Measurements from ENCODE around the gene LIPC. TPM values are rescaled to one million over a fixed set of nuclear protein-coding genes. Genes with fewer than 3 reads are reported as not detected.
A peak's percentile ranks its signal among the peaks of the same experiment; 100 is the strongest.

LIPC gene
- total RNA-seq, 1 donor from 2014 or later = 0.64 TPM

- intact Hi-C loops (cut with DNase I) = no loop called here
These were observed 88.7 kb downstream of the LIPC start for GRCh38 chr15:58520464-58520863.

GRCh38 chr15:58520936-58521292 is 89.1 kb downstream of the LIPC start:
- Histone ChIP-seq H3K27ac (no peak overlapping the region), H3K36me3 (no peaks in the 10 kb centered on the region), H3K4me3 (no peak overlapping the region), H3K4me1 (peaks cover 25% of the 10 kb centered on the region), H3K9me3 (no peaks in the 10 kb centered on the region), H3K27me3 (no peaks in the 10 kb centered on the region)
- ATAC-seq (no peak), DNase-seq (no peak)
- intact Hi-C loops (cut with DNase I) = no loop called here
- no peak for TF ChIP-seq CTCF (IDR thresholded peaks at IDR 0.05)

More at GRCh38 chr15:58520464-58520863, 88.7 kb downstream of the LIPC start:
- no peaks in the 10 kb centered on the region for H3K27me3 ChIP-seq
- DNase-seq = no peak
- H3K9me3 ChIP-seq = no peaks in the 10 kb centered on the region
- peaks cover 21% of the 10 kb centered on the region for H3K4me1 ChIP-seq
- H3K4me3 ChIP-seq = no peak overlapping the region
- no peaks in the 10 kb centered on the region for H3K36me3 ChIP-seq
- H3K27ac ChIP-seq = no peak overlapping the region
- no peak for ATAC-seq
- TF ChIP-seq CTCF (IDR thresholded peaks at IDR 0.05) = no peak

DNA sequence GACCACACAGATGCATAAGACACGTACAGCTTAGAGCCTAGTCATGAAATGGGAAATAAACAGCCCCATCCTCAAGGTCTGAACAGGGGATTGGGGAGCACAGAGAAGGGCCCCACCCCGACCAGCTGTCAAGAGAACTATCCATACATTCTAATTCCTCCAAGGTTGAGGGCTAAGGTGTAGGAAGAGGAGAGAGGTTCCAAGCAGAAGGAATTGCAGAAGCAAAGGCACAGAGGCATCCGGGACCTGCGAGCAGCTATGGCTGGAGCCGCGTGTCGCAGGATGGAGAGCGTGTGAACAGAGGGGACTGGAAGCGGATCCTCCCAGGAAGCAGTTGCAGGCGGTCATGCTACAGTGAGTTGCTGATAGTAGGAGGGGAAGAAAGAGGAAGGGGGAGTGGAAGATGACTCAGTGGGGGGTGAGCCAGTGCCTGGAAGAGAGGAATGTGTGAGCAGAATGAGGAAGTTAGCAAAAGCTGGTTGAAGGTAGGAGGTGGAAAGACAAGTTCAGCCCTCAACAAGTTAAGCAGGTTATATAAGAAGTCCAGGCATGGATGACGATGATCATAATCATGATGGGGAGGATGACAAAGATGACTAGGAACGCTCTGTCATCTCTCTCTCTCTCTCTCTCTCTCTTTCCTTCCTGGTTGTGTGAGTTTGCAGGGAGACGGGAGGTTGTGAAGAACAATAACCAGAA is 89.7 kb downstream of the LIPC start:
- Histone ChIP-seq H3K36me3 (no peaks in the 10 kb centered on the region), H3K4me3 (no peak overlapping the region), H3K4me1 (peaks cover 25% of the 10 kb centered on the region), H3K27me3 (no peaks in the 10 kb centered on the region), H3K9me3 (no peaks in the 10 kb centered on the region), H3K27ac (no peak overlapping the region)
- ATAC-seq = peak; percentile 86
- DNase-seq = peak; percentile 78
- intact Hi-C loops (cut with DNase I) = no loop called here
- no peak for TF ChIP-seq CTCF (IDR thresholded peaks at IDR 0.05)

DNA sequence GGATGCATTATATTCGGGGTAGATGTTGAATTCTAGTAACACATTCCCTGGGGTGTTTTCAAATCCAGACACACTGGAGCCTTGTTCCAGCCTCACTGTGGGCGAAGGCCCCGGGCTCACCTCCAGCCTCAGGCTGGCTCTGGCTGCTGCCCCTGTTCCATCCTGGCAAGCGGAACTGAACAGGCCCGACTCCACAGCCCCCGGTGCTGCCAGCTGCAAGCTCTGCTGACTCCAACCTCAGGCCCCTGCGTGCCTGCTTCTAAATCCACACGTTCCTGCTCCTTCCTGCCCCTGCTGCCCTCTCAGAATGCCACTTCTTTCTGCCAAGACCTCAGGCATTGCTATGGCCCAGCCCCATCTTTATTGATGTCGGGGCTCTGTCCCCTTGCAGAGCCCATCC is 90.6 kb downstream of the LIPC start:
- no peak overlapping the region for H3K27ac ChIP-seq

GRCh38 chr15:58522865-58523264 is 91.1 kb downstream of the LIPC start:
- Histone ChIP-seq H3K4me3 (no peak overlapping the region), H3K4me1 (peaks cover 27% of the 10 kb centered on the region), H3K27me3 (no peaks in the 10 kb centered on the region), H3K27ac (no peak overlapping the region), H3K9me3 (no peaks in the 10 kb centered on the region), H3K36me3 (no peaks in the 10 kb centered on the region)
- ATAC-seq = no peak
- intact Hi-C loops (cut with DNase I) = no loop called here
- no peak for DNase-seq
- no peak for TF ChIP-seq CTCF (IDR thresholded peaks at IDR 0.05)

More for the DNA sequence above, 90.6 kb downstream of the LIPC start:
- DNase-seq (no peak), ATAC-seq (no peak)
- no peak for TF ChIP-seq CTCF (IDR thresholded peaks at IDR 0.05)
- Histone ChIP-seq H3K27me3 (no peaks in the 10 kb centered on the region), H3K4me1 (peaks cover 25% of the 10 kb centered on the region), H3K9me3 (no peaks in the 10 kb centered on the region), H3K4me3 (no peak overlapping the region), H3K36me3 (no peaks in the 10 kb centered on the region)
- intact Hi-C loops (cut with DNase I) = no loop called here

GRCh38 chr15:58523634-58524033 is 91.8 kb downstream of the LIPC start:
- no peaks in the 10 kb centered on the region for H3K9me3 ChIP-seq
- no peak for ATAC-seq
- no peak overlapping the region for H3K27ac ChIP-seq
- intact Hi-C loops (cut with DNase I) = no loop called here
- DNase-seq = no peak
- no peak overlapping the region for H3K4me3 ChIP-seq
- no peaks in the 10 kb centered on the region for H3K27me3 ChIP-seq
- no peak for TF ChIP-seq CTCF (IDR thresholded peaks at IDR 0.05)
- peaks cover 31% of the 10 kb centered on the region for H3K4me1 ChIP-seq
- H3K36me3 ChIP-seq = no peaks in the 10 kb centered on the region

Measured in upper lobe of right lung (tissue), 1 donor.